ENCODE measurements around the gene TEX52.
A peak's percentile ranks its signal among the peaks of the same experiment; 100 is the strongest.

TEX52 gene

GRCh38 chr12:2829275-2829674 lies 27.6 kb downstream of the TEX52 start:
- no peak for DNase-seq (ENCODE audit: low read depth)

DNA sequence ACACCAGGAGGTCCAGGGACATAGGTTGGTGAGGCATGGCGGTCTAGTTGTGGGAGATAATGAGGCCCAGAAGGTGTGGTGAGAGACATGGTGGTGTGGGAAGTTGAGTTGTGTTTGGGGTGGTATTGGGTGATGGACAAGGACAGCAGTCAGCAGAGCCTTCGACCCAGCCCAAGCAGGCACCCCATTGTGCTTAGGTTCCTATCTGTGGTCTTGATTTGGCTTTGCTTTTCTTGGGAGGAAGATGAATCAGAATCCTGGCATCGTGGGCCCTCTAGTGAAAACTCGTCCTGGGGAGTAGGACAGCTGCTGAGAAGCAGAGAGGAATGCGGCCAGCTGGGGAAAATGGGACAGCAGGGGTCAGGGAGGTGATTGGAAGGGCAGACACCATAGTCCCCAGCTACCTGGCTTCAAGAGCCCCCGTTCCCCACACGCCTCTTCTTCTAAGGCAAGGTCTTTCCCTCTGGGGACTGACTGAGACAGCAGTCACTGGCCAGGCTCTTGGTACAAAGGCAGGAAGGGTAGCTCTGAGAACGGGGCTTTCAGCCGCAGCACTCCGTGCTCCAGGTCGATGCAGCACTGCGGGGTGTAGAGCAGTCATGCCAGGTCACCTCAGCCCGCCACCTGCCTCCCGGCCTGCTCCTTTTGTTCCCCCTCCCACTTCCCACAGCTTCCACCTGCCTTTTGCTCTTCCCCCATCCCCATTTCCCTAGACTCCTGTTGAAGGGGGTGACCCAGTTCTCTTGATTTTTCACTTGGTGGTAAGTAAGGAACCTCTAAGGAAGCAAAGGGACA lies 29.9 kb downstream of the TEX52 start:
- DNase-seq (ENCODE audit: low read depth) = no peak

DNA sequence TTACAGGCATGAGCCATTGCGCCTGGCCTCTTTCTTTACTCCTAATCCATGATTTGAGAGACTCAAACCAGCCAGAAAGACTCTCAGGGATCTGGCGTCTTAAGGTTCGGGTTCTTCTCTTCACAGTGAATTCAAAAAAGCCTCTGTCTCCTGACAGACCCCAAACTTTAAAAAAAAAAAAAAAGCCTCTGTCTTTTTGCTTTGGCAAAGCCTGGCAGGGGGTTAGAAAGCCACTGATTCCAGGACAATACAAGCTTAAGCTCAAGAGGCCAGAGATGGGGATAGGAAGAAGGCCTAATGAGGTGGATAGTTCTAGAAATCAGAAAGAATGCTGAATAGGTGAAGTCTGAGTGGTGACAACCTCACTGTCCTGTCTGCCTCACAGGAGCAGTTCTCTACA lies 30.8 kb downstream of the TEX52 start:
- DNase-seq (ENCODE audit: low read depth) = no peak

DNA sequence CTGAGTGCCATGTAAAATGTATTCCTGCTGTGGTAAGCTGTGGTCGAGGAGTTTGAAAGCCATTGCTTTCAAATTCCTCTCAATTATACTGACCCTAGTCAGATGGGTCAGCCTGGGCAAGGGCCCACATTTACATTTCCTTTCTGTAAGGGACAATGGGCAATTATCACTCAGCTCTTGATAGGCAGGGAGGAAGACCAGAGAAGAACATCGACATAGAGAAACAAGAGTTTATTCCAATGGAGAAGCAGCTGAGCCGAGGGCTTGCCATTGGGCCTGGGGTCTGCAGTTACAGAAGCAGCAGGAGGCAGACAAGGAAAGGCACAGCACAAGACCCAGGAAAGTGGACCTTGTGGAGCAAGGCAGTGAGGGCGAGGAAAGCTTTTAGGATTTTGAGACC lies 31.7 kb downstream of the TEX52 start:
- DNase-seq (ENCODE audit: low read depth) = no peak

- no peak for DNase-seq (ENCODE audit: low read depth)
These were observed 32.3 kb downstream of the TEX52 start for GRCh38 chr12:2824541-2824940.

- no peak for DNase-seq (ENCODE audit: low read depth)
These were observed 33.4 kb downstream of the TEX52 start for GRCh38 chr12:2823483-2823882.

DNA sequence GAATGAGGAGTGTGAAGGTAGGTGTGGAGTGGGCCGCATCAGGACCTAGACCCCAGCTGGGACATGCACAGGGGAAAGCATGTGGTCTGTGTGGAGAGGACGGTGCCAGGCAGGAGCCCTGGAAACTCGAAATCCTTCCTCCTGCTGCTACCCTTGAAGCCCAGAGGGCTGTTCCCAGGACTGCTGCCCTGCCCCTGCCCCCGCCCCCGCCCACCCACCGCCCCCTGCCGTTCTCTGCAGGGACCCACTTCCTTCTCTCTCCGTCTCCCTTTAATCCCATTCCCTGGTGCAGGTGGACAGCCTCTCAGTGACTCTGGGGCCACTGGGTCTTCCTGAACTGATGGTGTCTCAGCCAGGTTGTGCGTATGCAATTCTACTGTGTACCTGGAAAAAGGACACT lies 36.4 kb downstream of the TEX52 start:
- DNase-seq (ENCODE audit: low read depth) = no peak

DNA sequence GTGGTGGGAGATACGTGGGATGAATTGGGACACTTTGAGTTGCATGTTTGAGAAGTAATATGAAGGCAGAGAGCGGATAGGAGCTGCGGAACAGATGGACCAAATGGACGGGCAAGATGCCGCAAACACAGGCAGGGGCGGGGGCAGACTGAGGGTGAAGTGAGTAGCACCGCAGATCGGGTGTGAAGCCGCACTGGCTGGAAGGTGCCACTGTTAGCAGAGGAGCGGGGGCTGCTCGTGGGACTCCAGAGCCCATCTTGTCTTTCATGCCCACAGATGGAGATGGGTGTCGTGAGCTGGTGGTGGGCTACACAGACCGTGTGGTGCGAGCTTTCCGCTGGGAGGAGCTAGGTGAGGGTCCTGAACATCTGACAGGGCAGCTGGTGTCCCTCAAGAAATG lies 37.0 kb downstream of the TEX52 start:
- DNase-seq (ENCODE audit: low read depth) = no peak

DNA sequence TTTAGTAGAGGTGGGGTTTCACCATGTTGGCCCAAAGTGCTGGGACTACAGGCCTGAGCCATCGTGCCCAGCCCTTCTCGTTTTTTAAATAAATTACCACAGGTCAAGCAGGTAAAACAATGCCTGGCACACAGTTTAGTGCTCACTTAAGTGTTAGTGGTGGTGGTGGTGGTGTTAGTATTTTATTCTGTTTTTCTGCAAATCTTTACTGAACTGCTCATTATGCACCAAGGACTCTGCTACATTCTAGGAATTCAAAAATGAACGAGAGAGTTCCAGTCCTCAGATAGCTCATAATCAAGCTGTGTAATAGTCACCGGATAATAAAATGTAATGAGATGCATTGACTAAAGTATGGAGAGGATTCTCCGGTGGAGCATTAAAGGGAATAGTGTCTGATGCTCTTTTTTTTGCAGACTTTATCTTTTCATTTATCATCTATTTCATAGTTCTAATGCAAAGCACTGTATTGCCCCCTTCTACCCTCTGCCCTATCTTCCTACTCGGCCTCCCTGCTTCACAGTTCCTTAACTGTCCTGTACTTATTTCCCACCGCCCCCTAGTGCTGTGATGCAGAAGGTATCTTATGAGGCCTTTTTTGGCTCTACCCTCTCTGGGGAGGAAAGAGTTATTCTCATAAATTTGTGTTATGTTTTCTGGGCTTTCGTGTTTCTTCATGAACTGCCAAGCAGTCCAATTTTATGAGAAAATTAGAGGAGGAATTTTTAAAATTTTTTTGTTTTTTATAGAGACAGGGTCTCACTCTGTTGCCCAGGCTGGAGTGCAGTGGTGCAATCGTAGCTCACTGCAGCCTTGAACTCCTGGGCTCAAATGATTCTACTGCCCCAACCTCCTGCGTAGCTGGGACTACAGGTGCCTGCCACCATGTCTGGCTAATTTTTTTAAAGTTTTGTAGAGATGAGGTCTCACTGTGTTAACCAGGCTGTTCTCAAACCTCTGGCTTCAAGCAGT lies 43.3 kb downstream of the TEX52 start:
- no peak for DNase-seq (ENCODE audit: low read depth)

DNA sequence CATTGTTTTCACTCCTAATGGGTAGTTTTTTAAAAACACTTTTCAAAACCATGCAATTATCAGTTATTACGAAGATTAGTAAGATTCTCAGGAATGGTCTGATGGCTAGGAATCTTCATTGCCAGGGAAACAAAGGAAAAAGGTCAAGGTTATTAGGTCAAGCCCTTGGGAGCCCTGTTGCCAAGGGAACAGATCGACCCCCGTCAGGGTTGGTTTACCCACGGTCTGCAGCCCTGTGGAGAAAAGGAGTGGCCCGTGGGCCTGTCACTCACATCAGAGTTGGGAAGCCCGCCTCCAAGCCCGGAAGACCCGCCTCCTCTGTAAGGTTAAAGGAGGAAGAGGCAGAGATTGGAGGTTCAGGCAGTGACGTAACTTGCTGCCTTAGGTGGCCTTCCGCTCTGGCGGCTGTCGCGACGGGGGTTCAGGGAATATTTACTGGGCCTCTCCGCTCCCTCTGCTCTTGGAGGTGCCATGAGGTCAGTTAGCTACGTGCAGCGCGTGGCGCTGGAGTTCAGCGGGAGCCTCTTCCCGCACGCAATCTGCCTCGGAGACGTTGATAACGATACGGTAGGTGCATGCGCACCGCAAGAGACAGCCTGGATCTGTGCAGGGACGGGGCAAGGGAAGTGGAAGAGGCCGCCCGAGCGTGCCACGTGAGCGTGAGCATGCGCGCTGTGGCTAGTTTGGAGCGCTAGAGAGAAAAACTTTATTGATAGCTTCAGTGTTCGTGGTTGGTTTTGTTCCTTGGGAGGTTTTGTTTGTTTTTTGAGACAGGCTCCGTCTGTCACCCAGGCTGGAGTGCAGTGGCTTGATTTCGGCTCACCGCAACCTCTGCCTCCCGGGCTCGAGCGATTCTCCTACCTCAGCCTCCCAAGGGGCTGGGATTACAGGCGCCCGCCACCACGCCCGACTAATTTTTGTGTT lies 44.3 kb downstream of the TEX52 start, which contains the start of gene ITFG2:
TSS of gene ITFG2 (plus strand) at position 379 of the 924 bp plus-strand sequence. CDS start at position 472, 93 bp downstream.
- DNase-seq (ENCODE audit: low read depth) = peak; percentile 90

DNA sequence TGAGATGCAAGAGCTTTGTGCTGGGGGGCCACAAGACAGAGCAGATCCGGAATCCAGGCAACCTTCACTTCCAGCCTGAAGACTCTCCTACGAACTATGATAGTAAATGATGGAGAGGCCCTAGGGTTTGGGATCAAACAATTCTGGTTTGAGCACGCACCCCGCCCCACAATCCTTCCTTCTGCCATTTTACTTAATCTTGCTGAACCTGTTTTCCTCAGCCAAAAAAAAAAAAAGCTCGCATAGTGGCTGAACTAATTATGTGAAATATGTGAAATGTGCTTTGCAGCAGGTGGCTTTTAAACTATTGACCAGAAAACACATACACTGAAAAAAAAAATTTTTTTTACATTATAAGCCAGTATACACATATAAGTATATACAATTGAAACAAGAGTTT lies 45.0 kb downstream of the TEX52 start:
- no peak for DNase-seq (ENCODE audit: low read depth)

GRCh38 chr12:2806700-2807099 lies 50.1 kb downstream of the TEX52 start:
- no peak for DNase-seq (ENCODE audit: low read depth)

- DNase-seq (ENCODE audit: low read depth) = no peak
These were observed 51.7 kb downstream of the TEX52 start for GRCh38 chr12:2805143-2805520.

GRCh38 chr12:2804393-2805142 lies 52.3 kb downstream of the TEX52 start:
- DNase-seq (ENCODE audit: low read depth) = no peak

DNA sequence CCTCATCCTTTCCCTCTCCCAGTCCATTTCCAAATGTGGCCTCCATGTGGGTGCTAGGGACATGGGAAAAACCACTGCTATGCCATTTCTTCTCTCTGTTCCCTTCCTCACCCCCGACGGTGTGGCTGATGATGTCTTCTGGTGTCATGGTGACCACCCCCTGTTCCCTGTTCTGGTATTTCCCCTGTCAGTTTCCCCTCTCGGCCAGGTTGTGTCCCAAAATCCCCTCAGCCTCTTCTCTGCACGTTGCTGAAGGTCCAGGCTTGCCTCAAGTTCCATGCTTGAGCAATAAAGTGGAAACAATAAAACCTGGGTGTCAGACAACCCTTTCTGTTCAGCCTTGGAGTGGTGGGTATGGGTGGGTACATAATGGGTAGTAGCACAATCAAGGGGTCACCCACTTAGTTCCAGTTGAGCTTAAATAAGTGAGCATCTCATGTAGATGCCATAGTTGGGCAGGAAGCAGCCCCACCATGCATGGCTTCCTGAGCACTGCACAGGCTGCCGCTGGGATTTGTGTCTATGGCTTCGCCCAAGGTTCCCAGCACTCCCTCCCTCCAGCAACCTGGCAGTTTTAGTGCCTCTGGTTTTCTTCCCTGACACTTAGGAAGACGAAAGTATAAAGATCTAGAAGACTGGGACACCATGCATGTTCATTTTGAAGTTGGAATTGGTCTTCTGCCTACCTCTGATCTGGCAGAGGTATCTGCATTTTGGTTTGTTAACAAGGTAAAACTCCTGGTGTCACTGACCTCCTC lies 53.0 kb downstream of the TEX52 start:
- DNase-seq (ENCODE audit: low read depth) = no peak

DNA sequence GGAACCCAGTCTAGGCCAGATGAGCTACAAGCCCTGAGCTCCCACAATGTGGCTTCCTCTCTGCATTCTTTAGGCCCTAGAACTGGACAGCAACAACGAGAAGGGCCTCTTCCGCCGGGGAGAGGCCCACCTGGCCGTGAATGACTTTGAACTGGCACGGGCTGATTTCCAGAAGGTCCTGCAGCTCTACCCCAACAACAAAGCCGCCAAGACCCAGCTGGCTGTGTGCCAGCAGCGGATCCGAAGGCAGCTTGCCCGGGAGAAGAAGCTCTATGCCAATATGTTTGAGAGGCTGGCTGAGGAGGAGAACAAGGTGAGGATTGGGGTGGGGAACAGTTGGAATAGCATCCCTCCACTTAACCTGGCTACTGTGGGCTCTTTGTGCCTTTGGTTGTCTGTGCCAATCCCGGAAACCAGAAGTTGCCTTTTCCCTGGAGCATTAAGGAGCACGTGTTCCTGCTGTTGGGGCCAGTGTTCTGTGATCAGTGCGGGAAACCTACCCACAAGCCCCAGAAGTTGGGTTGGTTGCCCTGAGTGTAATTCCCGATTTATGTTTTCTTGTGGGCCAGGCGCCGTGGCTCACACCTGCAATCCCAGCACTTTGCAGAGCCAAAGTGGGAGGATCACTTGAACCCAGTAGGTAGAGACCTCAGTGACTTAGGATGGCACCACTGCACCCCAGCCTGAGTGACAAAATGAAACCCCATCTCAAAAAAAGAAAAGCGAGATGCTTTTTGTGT lies 55.6 kb downstream of the TEX52 start:
- no peak for DNase-seq (ENCODE audit: low read depth)

GRCh38 chr12:2800046-2800570 lies 56.7 kb downstream of the TEX52 start:
- DNase-seq (ENCODE audit: low read depth) = no peak

All from non-pigmented ciliary epithelial cell (primary cell).